Ramos (cell line): ENCODE data around the gene KCTD8.

Experiments
- in situ Hi-C: fragments of 300-500 bp; cut with MboI; formaldehyde crosslinking; loops from one replicate; pipeline ENCODE4 v1.14.3; 2022; ENCODE audit warnings: low sequenced_read_pairs; ENCODE audit not compliant: unreplicated experiment

KCTD8 gene

GRCh38 chr4:44448521-44449461 lies at the start of gene KCTD8:
Gene KCTD8, minus strand, starts transcription at chr4:44448809.
- in situ Hi-C loops, result no loop called here

DNA sequence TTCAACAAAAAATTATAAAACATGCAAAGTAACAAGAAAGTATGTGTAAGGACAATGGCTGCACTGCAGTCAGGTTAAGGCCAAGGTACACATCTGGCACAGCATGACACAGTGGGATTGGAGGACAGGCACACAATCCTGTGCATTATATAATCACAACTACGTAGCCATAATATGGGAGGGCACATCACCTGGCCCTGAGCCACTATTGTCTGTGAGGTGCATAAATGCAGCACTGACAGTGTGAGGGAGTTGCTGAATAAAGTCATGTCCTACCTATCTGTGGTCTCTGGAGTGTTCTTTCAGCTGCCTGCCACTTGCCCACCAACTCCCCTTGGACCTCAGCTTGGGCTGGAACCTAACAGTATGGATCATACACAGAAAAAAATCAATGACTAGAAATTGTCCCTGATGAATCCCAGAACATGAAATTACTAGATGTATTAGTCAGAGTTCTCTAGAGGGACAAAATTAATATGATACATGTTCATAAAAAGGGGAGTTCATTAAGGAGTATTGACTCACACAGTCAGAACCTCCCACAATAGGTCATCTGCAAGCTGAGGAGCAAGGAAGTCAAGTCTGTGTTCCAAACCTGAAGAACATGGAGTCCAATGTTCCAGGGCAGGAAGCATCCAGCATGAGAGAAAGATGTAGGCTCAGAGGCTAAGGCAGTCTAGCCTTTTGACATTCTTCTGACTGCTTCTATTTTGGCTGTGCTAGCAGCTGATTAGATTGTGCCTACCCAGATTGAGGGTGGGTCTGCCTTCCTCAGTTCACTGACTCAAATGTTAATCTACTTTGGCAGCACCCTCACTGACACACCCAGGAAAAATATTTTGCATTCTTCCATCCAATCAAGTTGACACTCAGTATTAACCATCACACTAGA lies 46.4 kb upstream of the KCTD8 start:
- in situ Hi-C loops, result no loop called here

GRCh38 chr4:44493924-44494323 lies 45.3 kb upstream of the KCTD8 start:
- in situ Hi-C loops, result no loop called here

GRCh38 chr4:44487341-44487740 lies 38.7 kb upstream of the KCTD8 start:
- in situ Hi-C loops, result no loop called here

DNA sequence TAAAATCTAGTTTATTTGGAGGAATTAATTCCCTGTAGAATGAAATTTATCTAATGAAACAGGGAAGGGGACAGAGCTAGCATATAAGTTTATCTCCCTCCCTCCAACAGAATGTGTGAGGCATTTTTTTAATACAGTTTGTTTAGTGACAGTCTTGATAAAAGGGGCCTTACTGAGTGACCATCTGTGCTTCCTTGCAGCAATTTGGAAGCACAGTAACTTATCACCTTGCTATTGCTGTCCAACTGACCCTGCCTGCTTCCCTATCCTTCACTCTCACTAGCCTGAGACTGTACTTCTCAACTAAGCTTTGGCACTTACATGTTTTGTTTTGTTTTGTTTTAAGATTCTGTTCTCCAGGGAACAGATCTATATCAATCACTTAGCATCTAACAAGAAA lies 31.1 kb upstream of the KCTD8 start:
- in situ Hi-C loops, result no loop called here

DNA sequence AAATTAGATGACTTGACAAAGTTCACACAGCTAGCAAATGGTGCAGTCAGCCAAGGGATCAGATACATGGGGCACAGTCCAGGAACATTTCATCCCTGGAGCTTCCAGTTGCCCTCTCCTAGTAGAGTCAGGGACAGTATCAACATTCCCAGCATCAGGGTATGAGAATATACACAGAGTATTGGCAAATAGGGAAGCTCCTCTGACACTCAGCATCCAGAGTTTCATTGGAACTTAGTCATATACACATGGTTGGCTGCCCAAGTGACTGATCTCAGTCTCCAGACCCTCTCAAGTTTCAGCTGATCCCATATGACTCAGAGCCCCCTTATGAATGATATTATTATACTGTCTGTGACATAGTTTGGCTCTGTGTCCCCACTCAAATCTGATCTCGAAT lies 13.7 kb upstream of the KCTD8 start:
- in situ Hi-C loops, result no loop called here

DNA sequence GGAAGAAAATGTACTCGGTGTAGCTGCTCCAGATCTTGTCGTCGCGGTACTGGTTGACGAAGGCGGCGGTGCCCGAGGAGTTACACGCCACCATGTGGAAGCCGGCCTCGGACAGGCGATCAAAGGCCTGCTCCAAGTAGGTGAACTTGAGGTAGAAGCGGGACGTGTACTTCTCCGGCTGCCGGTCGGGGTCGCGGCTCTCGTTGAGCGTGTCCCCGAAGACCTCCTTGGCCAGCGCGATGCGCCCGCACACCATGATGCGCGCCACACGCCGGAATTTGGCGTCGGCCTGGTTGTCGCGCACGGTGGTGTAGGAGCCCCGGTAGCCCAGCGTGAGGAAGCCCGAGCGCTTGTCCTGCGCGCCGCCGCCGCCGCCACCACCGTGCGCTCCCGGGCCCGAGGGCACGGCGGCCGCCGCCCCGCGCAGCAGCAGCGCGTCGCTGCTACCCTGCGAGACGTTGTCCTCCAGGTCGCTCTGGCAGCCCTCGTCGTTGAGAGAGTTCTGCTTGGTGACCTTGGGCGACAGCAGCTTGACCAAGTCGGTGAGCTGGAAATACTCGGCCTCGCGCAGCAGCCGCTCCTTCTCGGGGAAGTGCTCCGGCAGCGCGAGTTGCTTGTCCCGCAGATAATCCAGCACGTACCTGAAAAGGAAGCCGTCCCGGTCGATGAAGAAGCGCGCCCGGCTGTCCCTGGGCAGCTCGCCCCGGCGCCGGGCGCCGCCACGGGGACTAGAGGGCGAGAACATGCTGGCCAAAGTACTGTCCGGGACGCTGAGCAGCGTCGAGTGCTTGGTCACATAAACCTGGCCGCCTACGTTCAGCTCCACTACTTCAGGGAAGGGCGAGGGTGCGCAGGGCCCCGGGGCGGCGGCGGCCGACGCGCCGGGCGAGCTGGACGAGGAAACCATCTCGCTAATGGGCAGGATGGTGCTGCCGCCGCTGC lies 775 bp downstream of the KCTD8 start:
- in situ Hi-C loops, result no loop called here

DNA sequence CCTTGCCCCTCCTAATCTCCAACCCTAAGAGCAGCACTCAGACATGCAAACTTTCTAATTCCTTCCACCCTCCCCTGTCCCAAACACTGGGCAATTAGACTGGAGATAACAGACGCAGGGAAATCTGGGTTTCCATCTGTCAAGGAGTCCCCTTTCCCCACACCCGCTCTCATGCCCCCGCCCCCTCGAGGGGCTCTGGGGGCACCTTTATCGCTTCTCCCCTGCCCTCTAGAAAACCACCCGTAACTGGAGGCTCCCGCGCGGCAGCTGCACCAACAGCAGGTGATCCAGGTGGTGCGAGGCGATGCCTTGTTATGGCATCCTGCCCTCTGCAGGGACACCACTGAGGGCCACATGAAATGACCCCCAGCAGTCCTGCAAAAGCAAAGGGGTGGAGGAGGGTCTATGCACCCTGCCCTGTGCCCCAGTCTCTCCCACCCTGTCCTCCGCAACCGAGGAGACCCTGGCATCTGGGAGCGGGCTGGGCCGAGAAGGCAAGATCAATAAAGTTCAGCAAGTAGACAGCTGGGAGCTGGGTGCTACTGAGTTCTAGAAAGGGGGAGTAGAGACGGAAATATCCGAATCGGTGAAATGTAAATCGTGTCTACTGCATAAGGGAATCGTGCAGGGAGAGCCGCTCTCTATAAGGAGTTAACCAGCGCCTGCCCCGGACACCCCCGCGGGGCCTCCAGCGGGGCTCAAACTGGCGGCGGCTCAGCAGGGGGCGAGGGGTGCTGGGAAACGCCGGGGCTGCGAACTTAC lies 1.6 kb downstream of the KCTD8 start:
- in situ Hi-C loops, result no loop called here

- in situ Hi-C loops, result no loop called here
These were observed 2.4 kb downstream of the KCTD8 start for GRCh38 chr4:44446191-44446590.

DNA sequence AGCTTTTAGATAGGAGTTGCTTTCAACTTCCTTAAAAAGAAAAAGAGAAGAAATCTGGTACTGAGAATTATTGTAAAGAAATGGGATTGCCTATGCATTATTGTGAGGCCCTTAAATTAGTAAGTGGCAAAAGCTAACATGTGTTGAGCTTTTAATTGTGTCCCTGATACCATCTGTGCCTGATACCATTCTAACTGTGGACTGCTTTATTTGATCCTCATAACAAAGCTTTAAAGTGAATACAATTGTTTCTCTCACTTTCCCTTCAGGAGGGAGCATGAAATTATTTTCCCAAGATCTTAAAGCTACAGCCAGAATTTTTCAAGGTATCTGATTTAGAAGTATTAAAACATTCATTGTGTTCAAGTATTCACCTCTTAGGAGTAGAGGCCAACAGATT lies 9.9 kb downstream of the KCTD8 start:
- in situ Hi-C loops, result no loop called here

GRCh38 chr4:44434247-44434646 lies 14.4 kb downstream of the KCTD8 start:
- in situ Hi-C loops, result no loop called here

DNA sequence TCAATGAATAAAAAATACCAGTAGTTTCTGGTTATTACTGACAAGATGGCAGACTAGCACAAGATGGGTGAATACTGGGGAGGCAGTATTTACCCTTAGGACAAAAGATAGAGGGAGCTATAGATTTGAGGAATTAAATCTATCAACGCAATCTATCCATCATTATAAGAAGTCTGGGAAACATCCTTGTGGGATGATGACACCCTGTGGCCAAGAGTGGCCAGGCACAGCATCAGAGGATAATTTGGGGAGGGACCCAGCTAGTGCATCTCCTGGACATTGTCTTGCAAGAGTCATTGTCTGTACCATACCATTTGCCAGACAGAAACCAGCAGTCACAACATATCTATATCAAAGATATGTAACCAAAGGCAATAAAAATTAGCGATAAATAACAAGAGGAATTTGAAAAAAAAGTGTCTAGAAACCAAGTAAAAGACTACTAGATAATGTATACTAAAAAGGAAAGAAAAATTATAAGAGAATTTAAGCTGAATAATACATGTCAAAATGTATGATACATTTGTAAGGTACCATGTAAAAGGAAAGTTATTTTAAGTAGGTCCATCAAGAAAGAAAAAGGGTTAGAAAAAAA lies 22.9 kb downstream of the KCTD8 start:
- in situ Hi-C loops, result no loop called here

- in situ Hi-C loops, result no loop called here
These were observed 25.7 kb downstream of the KCTD8 start for GRCh38 chr4:44422912-44423311.

DNA sequence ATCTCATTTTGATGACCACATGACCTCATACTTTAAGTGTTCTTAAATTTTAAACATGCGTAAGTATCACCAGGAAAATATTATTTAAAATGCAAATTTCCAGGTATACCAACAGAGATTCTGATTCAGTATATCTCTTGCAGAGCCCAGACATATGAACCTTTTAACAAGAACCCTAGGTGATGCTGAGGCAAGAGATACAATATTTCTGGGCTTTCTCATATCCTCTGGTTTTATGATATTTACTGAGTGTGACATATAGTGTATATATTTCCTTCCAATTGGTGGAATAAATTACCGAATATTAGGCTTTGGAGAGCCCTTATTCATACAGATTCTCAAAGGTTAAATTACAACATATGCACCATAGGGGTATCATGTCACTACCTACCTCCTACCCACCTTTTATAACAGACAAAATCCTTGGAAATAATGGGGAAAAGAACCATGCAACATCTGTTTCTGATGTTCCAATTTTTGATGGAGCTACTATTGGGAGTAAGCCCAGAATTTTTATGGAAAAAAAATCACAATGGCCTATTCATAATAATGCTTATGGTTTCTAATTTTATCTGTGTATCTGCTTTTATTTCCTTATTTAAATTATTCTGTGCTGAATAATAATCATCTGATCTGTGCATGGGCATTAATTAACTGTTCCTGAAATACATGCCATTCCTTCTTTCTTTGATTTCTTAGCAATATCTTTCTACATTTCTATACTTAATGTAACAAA lies 27.1 kb downstream of the KCTD8 start:
- in situ Hi-C loops, result no loop called here

DNA sequence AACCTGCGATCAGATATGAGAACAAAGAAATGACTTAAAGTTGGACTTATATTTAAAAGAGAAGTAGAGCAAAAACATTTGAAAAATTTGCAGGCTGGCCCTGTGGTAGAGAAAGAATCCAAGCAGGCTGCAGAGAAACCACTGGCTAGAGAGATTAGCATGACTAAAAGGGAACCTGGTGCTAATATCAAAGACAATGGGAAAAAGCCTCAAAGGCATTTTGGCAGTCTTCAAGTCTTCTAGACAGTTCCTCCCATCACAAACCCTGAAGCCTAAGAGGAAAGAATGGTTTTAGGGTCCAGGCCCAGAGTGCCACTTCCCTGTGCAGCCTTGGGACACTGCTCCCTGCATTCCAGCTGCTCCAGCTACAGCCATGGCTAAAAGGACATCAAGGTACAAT lies 33.4 kb downstream of the KCTD8 start:
- in situ Hi-C loops, result no loop called here

DNA sequence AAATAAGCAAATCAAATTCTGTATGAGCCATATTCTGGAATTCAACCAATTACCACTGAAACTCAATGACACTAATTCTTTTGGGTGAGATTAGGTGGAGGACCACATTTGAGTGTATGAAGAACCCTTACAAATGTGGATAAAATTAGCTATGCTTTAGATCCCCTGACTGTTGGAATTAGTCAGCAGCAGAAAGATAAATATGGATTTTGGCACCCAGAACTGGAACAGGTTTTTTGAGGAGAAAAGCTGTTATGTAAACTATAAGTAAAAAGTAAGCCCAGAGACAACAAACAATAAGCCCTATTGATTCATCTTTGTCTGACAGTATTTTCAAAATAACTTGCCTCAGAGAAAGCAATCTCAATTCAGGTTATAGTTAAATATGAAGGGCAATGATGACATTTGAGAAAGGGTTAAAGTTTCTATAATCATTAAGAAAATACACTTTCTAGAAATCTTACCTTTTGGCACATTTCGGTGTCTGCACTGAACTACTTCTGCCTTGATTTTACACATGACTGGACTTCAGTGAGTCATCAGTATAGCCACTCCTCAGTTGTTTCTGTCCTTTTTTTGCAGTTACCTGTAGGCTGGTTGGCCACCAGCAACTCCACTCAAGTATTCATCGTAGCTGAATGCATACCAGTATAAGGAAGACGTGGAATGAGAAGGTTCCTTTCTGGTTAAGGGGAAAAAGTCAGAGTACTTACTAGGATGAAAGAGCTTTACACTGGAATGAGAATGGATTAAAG lies 80.0 kb downstream of the KCTD8 start:
- in situ Hi-C loops, result no loop called here

DNA sequence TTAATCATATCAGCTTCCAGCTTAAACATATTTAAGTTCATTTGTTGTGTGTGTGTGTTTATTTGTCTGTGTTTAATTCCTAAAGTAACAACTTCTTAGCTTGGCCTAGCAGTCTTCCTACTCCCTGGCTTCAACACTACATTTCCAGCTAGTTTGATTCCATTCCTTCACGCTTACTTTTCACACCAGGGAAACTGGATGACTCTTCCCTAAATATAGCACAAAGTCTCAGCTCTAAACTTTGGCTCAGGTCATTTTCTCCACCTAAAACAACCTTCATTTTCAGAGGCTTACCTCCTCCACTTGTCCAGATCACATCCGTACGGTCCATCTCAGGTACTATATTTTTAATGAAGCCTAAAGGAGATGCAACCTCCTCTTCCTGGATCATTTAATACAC lies 94.4 kb downstream of the KCTD8 start:
- in situ Hi-C loops, result no loop called here

DNA sequence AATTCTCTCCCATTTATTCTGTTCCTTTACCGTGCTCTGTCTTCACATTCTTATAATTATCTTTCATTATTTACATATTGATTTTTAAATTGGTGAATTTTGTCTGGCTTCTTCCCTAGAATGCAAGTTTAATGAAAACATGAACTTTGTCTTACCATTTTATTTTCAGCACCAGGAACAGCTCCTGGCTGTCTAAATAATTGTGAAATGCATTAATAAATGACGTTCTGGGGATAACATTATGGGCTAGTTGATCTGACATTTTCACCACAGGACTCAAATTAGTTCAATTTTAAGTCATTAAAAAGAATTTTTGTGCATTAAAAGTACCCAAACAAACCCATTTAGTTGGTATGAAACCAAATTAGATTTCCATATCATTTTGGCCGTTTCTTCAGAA lies 97.5 kb downstream of the KCTD8 start:
- in situ Hi-C loops, result no loop called here
